Fibroblast of lung (primary cell): Measurements from ENCODE around the gene SPHK2. TPM values are rescaled to one million over a fixed set of nuclear protein-coding genes. Genes with fewer than 3 reads are reported as not detected.

Source experiments
- DNase-seq, 2 donors: peaks; one replicate each; pipeline versions ENCODE4 v3.0.0 to v3.0.0-alpha.2; 2010; ENCODE audit warnings: low read depth in 2 of 2
- H2AFZ ChIP-seq: 2 replicates; pipeline ENCODE4 v1.5.1; 2012; ENCODE audit warnings: low read length, control low read depth, inconsistent platforms
- H3K27ac ChIP-seq: 2 replicates; pipeline ENCODE4 v1.5.1; 2011; ENCODE audit warnings: low read length, control low read depth; ENCODE audit not compliant: insufficient read depth
- H3K27me3 ChIP-seq: 2 replicates; pipeline ENCODE4 v1.5.1; 2011; ENCODE audit warnings: mild to moderate bottlenecking, low read length; ENCODE audit not compliant: control insufficient read depth, insufficient read depth
- H3K36me3 ChIP-seq: 2 replicates; pipeline ENCODE4 v1.5.1; 2011; ENCODE audit warnings: low read length; ENCODE audit not compliant: control insufficient read depth, insufficient read depth
- H3K4me1 ChIP-seq: 2 replicates; pipeline ENCODE4 v1.5.1; 2011; ENCODE audit warnings: low read length; ENCODE audit not compliant: control insufficient read depth, insufficient read depth; ENCODE audit errors: extremely low read depth
- H3K4me2 ChIP-seq: 2 replicates; pipeline ENCODE4 v1.5.1; 2011; ENCODE audit warnings: low read length, control low read depth; ENCODE audit not compliant: insufficient read depth; ENCODE audit errors: extremely low read depth
- H3K4me3 ChIP-seq, 4 experiments: fragments of 200-600 bp in 1 of 4; sonication (generic) in 1 of 4; replicated peaks in 1 of 4; 2 replicates each; pipeline ENCODE4 v1.5.1; 2011 to 2016; ENCODE audit warnings: low read length in 4 of 4, low read depth in 3 of 4, mild to moderate bottlenecking in 3 of 4, control low read depth in 2 of 4, inconsistent platforms in 1 of 4, mixed read lengths in 1 of 4; ENCODE audit not compliant: insufficient read depth in 1 of 4; ENCODE audit errors: control extremely low read depth in 1 of 4
- H3K79me2 ChIP-seq: 2 replicates; pipeline ENCODE4 v1.5.1; 2012; ENCODE audit warnings: mild to moderate bottlenecking, low read length, inconsistent platforms; ENCODE audit not compliant: control insufficient read depth, insufficient read depth
- H3K9ac ChIP-seq: 2 replicates; pipeline ENCODE4 v1.5.1; 2011; ENCODE audit warnings: mild to moderate bottlenecking, low read length, control low read depth; ENCODE audit not compliant: insufficient read depth
- H3K9me3 ChIP-seq: 2 replicates; pipeline ENCODE4 v1.5.1; 2012; ENCODE audit warnings: low read depth, low read length; ENCODE audit not compliant: control insufficient read depth, insufficient read depth
- H4K20me1 ChIP-seq: 2 replicates; pipeline ENCODE4 v1.5.1; 2011; ENCODE audit warnings: low read length; ENCODE audit not compliant: control insufficient read depth, insufficient read depth; ENCODE audit errors: extremely low read depth
- EZH2 ChIP-seq: IDR thresholded peaks from 2 replicates; pipeline ENCODE4 v1.5.1; 2012; ENCODE audit warnings: low read length, control low read depth, mild to moderate bottlenecking; ENCODE audit errors: missing control alignments
- polyA minus RNA-seq: library from RNA; depleted of rRNA, polyadenylated mRNA; stranded (reverse); fragments of >200 nt; gene quantifications from 2 replicates; pipeline ENCODE4 v1.2.3, GENCODE V29; 2011; ENCODE audit warnings: low replicate concordance
- polyA plus RNA-seq, 2 donors: library from polyadenylated mRNA; depleted of rRNA in 1 of 2; stranded (reverse) in 1 of 2; unstranded in 1 of 2; fragments of >200 nt; gene quantifications; 2 replicates each; pipeline ENCODE4 v1.2.1, GENCODE V29; 2011 to 2012; ENCODE audit warnings: missing spikeins in 1 of 2
- total RNA-seq: library from RNA; depleted of rRNA; stranded (reverse); fragments of >200 nt; gene quantifications from 2 replicates; pipeline ENCODE4 v1.2.1, GENCODE V29; 2014
- TF ChIP-seq, protein P1 (sequence below), 2 donors: IDR thresholded peaks in 1 of 2; conservative IDR thresholded peaks in 1 of 2; 1 replicate in 1 of 2; 2 replicates in 1 of 2; pipeline ENCODE4 v1.5.1; 2011 to 2012; ENCODE audit warnings: low read length in 2 of 2, control low read depth in 1 of 2, inconsistent platforms in 1 of 2, low read depth in 1 of 2, mild to moderate bottlenecking in 1 of 2

The SPHK2 gene, protein sequence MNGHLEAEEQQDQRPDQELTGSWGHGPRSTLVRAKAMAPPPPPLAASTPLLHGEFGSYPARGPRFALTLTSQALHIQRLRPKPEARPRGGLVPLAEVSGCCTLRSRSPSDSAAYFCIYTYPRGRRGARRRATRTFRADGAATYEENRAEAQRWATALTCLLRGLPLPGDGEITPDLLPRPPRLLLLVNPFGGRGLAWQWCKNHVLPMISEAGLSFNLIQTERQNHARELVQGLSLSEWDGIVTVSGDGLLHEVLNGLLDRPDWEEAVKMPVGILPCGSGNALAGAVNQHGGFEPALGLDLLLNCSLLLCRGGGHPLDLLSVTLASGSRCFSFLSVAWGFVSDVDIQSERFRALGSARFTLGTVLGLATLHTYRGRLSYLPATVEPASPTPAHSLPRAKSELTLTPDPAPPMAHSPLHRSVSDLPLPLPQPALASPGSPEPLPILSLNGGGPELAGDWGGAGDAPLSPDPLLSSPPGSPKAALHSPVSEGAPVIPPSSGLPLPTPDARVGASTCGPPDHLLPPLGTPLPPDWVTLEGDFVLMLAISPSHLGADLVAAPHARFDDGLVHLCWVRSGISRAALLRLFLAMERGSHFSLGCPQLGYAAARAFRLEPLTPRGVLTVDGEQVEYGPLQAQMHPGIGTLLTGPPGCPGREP
- total RNA-seq (5.1 and 9.6 TPM in 2 replicates), polyA plus RNA-seq (3.4 and 5.7 TPM in 2 replicates), polyA minus RNA-seq (4.5 and 6.4 TPM in 2 replicates)
- 6.5 and 13.9 TPM in 2 replicates for polyA plus RNA-seq (2012)

- Histone ChIP-seq H3K27me3 (no peaks in the 10 kb centered on the region), H3K9ac (peak within 1 kb of the TSS; percentile 92), H3K9me3 (no peaks in the 10 kb centered on the region), H3K4me1 (peaks cover 19% of the 10 kb centered on the region), H3K79me2 (peaks cover 37% of the 10 kb centered on the region), H3K27ac (peak within 1 kb of the TSS; percentile 88), H3K4me3 (peak within 1 kb of the TSS; percentile 79 to 99 (median 93)), H3K36me3 (peaks cover 28% of the 10 kb centered on the region), H3K4me2 (peak within 1 kb of the TSS; percentile 100), H4K20me1 (peaks cover 2% of the 10 kb centered on the region), H2AFZ (peak within 1 kb of the TSS; percentile 65)
- DNase-seq: peak; percentile 100
- TF ChIP-seq, protein P1, sequence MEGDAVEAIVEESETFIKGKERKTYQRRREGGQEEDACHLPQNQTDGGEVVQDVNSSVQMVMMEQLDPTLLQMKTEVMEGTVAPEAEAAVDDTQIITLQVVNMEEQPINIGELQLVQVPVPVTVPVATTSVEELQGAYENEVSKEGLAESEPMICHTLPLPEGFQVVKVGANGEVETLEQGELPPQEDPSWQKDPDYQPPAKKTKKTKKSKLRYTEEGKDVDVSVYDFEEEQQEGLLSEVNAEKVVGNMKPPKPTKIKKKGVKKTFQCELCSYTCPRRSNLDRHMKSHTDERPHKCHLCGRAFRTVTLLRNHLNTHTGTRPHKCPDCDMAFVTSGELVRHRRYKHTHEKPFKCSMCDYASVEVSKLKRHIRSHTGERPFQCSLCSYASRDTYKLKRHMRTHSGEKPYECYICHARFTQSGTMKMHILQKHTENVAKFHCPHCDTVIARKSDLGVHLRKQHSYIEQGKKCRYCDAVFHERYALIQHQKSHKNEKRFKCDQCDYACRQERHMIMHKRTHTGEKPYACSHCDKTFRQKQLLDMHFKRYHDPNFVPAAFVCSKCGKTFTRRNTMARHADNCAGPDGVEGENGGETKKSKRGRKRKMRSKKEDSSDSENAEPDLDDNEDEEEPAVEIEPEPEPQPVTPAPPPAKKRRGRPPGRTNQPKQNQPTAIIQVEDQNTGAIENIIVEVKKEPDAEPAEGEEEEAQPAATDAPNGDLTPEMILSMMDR (conservative IDR thresholded peaks at IDR 0.05 in 1 of 2, IDR thresholded peaks at IDR 0.05 in 1 of 2; ENCODE audit: low read depth in 1 of 2, low read length in 2 of 2): peak in 1 of 2 donors; percentile 3
- no peak for TF ChIP-seq EZH2
Measured at GRCh38 chr19:48618916-48619691, at the start of gene SPHK2, which contains the start of gene RPL18. SPHK2 (plus strand) TSS chr19:48619506; CDS start chr19:48620515, 1,009 bp downstream. RPL18 (minus strand) TSS chr19:48619178; CDS start chr19:48619143, 35 bp downstream.

- Histone ChIP-seq H2AFZ (no peak overlapping the region), H3K36me3 (no peaks in the 10 kb centered on the region), H4K20me1 (no peaks in the 10 kb centered on the region), H3K4me2 (no peak overlapping the region), H3K4me1 (peaks cover 8% of the 10 kb centered on the region), H3K4me3 (no peak overlapping the region), H3K27me3 (no peaks in the 10 kb centered on the region), H3K9me3 (no peaks in the 10 kb centered on the region), H3K27ac (no peak overlapping the region), H3K9ac (no peak overlapping the region), H3K79me2 (no peaks in the 10 kb centered on the region)
- no peak for TF ChIP-seq EZH2
- TF ChIP-seq, protein P1 (conservative IDR thresholded peaks at IDR 0.05 in 1 of 2, IDR thresholded peaks at IDR 0.05 in 1 of 2; ENCODE audit: low read depth in 1 of 2, low read length in 2 of 2): no peak
- peak; percentile 35 to 65 for DNase-seq
Measured at GRCh38 chr19:48569814-48570213, 49.5 kb upstream of the SPHK2 start.
